Left lung (tissue), 10 donors: ENCODE results near the gene AGMO. TPM values are rescaled to one million over a fixed set of nuclear protein-coding genes. Genes with fewer than 3 reads are reported as not detected.

Experiments
- ATAC-seq: fragments of 200-7000 bp; cut with Tn5 transposase; one replicate; pipeline ENCODE4 v1.9.1; 2020; ENCODE audit warnings: moderate library complexity
- DNase-seq, 4 donors: peaks; one replicate each; pipeline ENCODE4 v3.0.0-alpha.2; 2013 to 2020
- H3K27ac ChIP-seq, 2 donors: fragments of 200-600 bp; sonication (generic) in 1 of 2; one replicate each; pipeline versions ENCODE4 v1.5.0 to v1.8.0; 2020 to 2021
- H3K27me3 ChIP-seq, 2 donors: fragments of 200-600 bp; sonication (generic) in 1 of 2; one replicate each; pipeline versions ENCODE4 v1.5.0 to v1.8.0; 2020 to 2021
- H3K36me3 ChIP-seq, 2 donors: fragments of 200-600 bp; sonication (generic) in 1 of 2; one replicate each; pipeline versions ENCODE4 v1.5.0 to v1.8.0; 2020 to 2021
- H3K4me1 ChIP-seq, 2 donors: fragments of 200-600 bp; one replicate each; pipeline ENCODE4 v1.8.0; 2021
- H3K4me3 ChIP-seq, 2 donors: fragments of 200-600 bp; sonication (generic) in 1 of 2; one replicate each; pipeline versions ENCODE4 v1.5.0 to v1.8.0; 2020 to 2021; ENCODE audit warnings: mild to moderate bottlenecking in 1 of 2
- H3K9me3 ChIP-seq, 2 donors: fragments of 200-600 bp; sonication (generic) in 1 of 2; one replicate each; pipeline versions ENCODE4 v1.5.0 to v1.8.0; 2020 to 2021
- CTCF ChIP-seq, 2 donors: fragments of 200-600 bp; sonication (generic) in 1 of 2; IDR thresholded peaks; one replicate each; pipeline versions ENCODE4 v1.5.0 to v1.8.0; 2021; ENCODE audit warnings: antibody characterized with exemption in 2 of 2
- intact Hi-C, 2 donors: fragments of 100-400 bp; cut with DNase I; formaldehyde crosslinking; loops; one replicate each; pipeline versions ENCODE4 v1.11.2 to v1.14.2; 2022
- polyA plus RNA-seq, 6 donors: library from polyadenylated mRNA; unstranded; fragments of 120-200 nt; gene quantifications; one replicate each; pipeline ENCODE4 v1.2.1, GENCODE V29; 2013; ENCODE audit not compliant: insufficient read length in 6 of 6
- total RNA-seq, 2 donors: library from RNA; stranded (reverse); fragmentation: NEBNext Ultra II Directional; extraction: Animal tissue kit (Norgen Biotek cat#: 25700); gene quantifications; one replicate each; pipeline ENCODE4 v1.2.1, GENCODE V29; 2021
- donor health status: DM: no; HTN: yes; CAD: no.
- donor health status: DM: no; HTN: no; CAD: no.

The AGMO gene
- total and polyA plus RNA-seq, 8 donors, result 0.32 to 0.85 (median 0.42) TPM

- no peaks in the 10 kb centered on the region for H3K4me1 ChIP-seq
- H3K27me3 ChIP-seq, result no peaks in the 10 kb centered on the region
- intact Hi-C loops, result no loop called here
- ATAC-seq, result no peak
- H3K9me3 ChIP-seq, result no peaks in the 10 kb centered on the region
- H3K27ac ChIP-seq, result no peak overlapping the region
- H3K4me3 ChIP-seq, result no peak overlapping the region
- TF ChIP-seq CTCF (IDR thresholded peaks at IDR 0.05), result no peak
- no peaks in the 10 kb centered on the region for H3K36me3 ChIP-seq
- DNase-seq, result peak in 2 of 4 donors; percentile 36 to 49
These were observed 130.9 kb downstream of the AGMO start for GRCh38 chr7:15430911-15431310.

GRCh38 chr7:15430191-15430590 lies 131.6 kb downstream of the AGMO start:
- no peak for TF ChIP-seq CTCF (IDR thresholded peaks at IDR 0.05)
- Histone ChIP-seq H3K27me3 (no peaks in the 10 kb centered on the region), H3K36me3 (no peaks in the 10 kb centered on the region), H3K4me1 (no peaks in the 10 kb centered on the region), H3K9me3 (no peaks in the 10 kb centered on the region), H3K4me3 (no peak overlapping the region), H3K27ac (no peak overlapping the region)
- intact Hi-C loops, result no loop called here
- no peak for DNase-seq
- no peak for ATAC-seq

- intact Hi-C loops, result no loop called here
- no peak for TF ChIP-seq CTCF (IDR thresholded peaks at IDR 0.05)
- no peaks in the 10 kb centered on the region for H3K9me3 ChIP-seq
- ATAC-seq (no peak), DNase-seq (no peak)
- H3K4me1 ChIP-seq, result no peaks in the 10 kb centered on the region
- no peak overlapping the region for H3K4me3 ChIP-seq
- no peaks in the 10 kb centered on the region for H3K36me3 ChIP-seq
- H3K27ac ChIP-seq, result no peak overlapping the region
- H3K27me3 ChIP-seq, result no peaks in the 10 kb centered on the region
These were observed 137.3 kb downstream of the AGMO start for GRCh38 chr7:15424468-15424867.

GRCh38 chr7:15419596-15419995 lies 142.2 kb downstream of the AGMO start:
- intact Hi-C loops, result no loop called here
- Histone ChIP-seq H3K4me1 (no peaks in the 10 kb centered on the region), H3K27ac (no peak overlapping the region), H3K4me3 (no peak overlapping the region), H3K36me3 (no peaks in the 10 kb centered on the region), H3K9me3 (peaks cover 0 to 6% of the 10 kb centered on the region in 2 donors), H3K27me3 (no peaks in the 10 kb centered on the region)
- no peak for DNase-seq
- TF ChIP-seq CTCF (IDR thresholded peaks at IDR 0.05), result no peak
- ATAC-seq, result no peak

GRCh38 chr7:15418264-15418663 lies 143.6 kb downstream of the AGMO start:
- H3K4me3 ChIP-seq, result no peak overlapping the region
- no peak for TF ChIP-seq CTCF (IDR thresholded peaks at IDR 0.05)
- no peaks in the 10 kb centered on the region for H3K36me3 ChIP-seq
- no peaks in the 10 kb centered on the region for H3K27me3 ChIP-seq
- peaks cover 0 to 6% of the 10 kb centered on the region in 2 donors for H3K9me3 ChIP-seq
- DNase-seq (no peak), ATAC-seq (no peak)
- no peak overlapping the region for H3K27ac ChIP-seq
- H3K4me1 ChIP-seq, result no peaks in the 10 kb centered on the region
- intact Hi-C loops, result no loop called here
